NB4 (cell line): ENCODE measurements around the gene PNISR.
A peak's percentile ranks its signal among the peaks of the same experiment; 100 is the strongest.

Source experiments
- DNase-seq: peaks from one replicate; pipeline ENCODE4 v3.0.0; 2010; ENCODE audit warnings: low read depth
- H3K4me3 ChIP-seq: one replicate; pipeline ENCODE4 v1.5.1; 2011; ENCODE audit warnings: mild to moderate bottlenecking, low read depth, low read length, moderate library complexity
- CTCF ChIP-seq: IDR thresholded peaks from one replicate; pipeline ENCODE4 v1.5.1; 2012; ENCODE audit warnings: low read depth, low read length
- MYC ChIP-seq: IDR thresholded peaks from 2 replicates; pipeline ENCODE4 v1.6.1; 2011; ENCODE audit warnings: low read depth, low read length
- POLR2A ChIP-seq: IDR thresholded peaks from 2 replicates; pipeline ENCODE4 v1.6.1; 2011; ENCODE audit warnings: mild to moderate bottlenecking; ENCODE audit not compliant: insufficient read length; ENCODE audit errors: extremely low read depth
- TF ChIP-seq, protein P1 (sequence below): IDR thresholded peaks from 2 replicates; pipeline ENCODE4 v1.6.1; 2011; ENCODE audit warnings: low read depth, low read length

The PNISR gene

GRCh38 chr6:99397287-99397686 lies 27.8 kb downstream of the PNISR start:
- no peak for DNase-seq
- H3K4me3 ChIP-seq = no peak overlapping the region
- TF ChIP-seq POLR2A (no peak), MYC (no peak), CTCF (no peak)
- TF ChIP-seq, protein P1, sequence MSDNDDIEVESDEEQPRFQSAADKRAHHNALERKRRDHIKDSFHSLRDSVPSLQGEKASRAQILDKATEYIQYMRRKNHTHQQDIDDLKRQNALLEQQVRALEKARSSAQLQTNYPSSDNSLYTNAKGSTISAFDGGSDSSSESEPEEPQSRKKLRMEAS = no peak

DNA sequence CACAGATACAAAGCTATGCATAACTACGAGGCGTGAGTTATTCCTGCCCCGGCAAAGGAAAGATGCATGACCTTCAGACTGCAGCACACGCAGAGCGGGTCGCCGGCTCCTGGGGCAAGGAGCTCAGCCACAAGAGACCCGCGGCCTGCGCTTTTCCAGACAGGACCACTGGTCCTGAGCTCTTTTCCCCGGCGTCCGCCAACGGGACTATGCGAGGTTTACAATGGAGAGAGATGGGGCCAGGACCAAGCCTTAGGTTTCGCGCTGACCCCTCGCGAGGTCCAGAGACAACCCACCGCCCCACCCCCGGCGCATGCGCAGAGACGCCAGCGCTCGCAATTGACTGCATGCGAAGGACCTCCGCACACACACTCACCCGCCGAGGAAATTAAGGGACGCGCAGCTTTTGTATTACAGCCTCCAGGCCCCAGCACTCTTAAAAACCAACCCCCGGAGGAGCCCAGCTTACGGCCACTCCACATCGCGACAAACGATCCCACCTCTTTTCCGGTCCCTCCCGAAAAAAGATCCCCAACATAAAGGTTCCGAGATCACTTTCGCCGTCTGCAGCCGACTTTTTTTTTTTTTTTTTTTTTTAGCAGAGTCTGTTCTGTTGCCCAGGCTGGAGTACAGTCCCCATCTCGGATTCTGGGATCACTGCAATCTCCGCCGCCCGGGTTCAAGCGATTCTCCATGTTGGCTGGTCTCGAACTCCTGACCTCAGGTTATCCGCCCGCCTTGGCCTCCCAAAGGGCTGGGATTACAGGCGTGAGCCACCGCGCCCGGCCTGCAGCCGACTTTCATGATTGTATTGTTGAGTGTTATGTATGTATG lies 31.2 kb downstream of the PNISR start, which contains the start of gene COQ3:
TSS of gene COQ3 (minus strand) at position 498 of the 834 bp plus-strand sequence. CDS start at position 482, 16 bp downstream.
- TF ChIP-seq, protein P1 = no peak
- no peak for TF ChIP-seq POLR2A
- no peak for TF ChIP-seq CTCF
- no peak for TF ChIP-seq MYC
- DNase-seq = peak; percentile 88
- H3K4me3 ChIP-seq = peak within 1 kb of the TSS; percentile 92

GRCh38 chr6:99393366-99393697 lies 31.8 kb downstream of the PNISR start:
- peak overlapping the region; percentile 92 for H3K4me3 ChIP-seq
- DNase-seq = no peak
- TF ChIP-seq CTCF = no peak
- no peak for TF ChIP-seq POLR2A
- TF ChIP-seq, protein P1 = no peak
- no peak for TF ChIP-seq MYC

GRCh38 chr6:99390896-99391295 lies 34.2 kb downstream of the PNISR start:
- TF ChIP-seq, protein P1 = no peak
- TF ChIP-seq POLR2A = no peak
- no peak for TF ChIP-seq MYC
- TF ChIP-seq CTCF = no peak
- H3K4me3 ChIP-seq = no peak overlapping the region
- DNase-seq = no peak

- TF ChIP-seq MYC (no peak), CTCF (no peak), POLR2A (no peak)
- TF ChIP-seq, protein P1 = no peak
- H3K4me3 ChIP-seq = no peak overlapping the region
- no peak for DNase-seq
Measured at GRCh38 chr6:99384507-99384906, 40.6 kb downstream of the PNISR start.
